ENCODE data around the gene TMEM38B.

Gene TMEM38B

GRCh38 chr9:105667867-105668266 is 26.5 kb upstream of the TMEM38B start:
- H3K27me3 ChIP-seq (ENCODE audit: insufficient read depth, low read length) = peaks cover 11% of the 10 kb centered on the region; the same call in 1 of the 2 replicates
- H3K36me3 ChIP-seq (ENCODE audit: insufficient read depth, low read length) = no peaks in the 10 kb centered on the region
- H3K4me1 ChIP-seq (ENCODE audit: control insufficient read depth, insufficient read depth, low read length, unreplicated experiment) = no peaks in the 10 kb centered on the region
- no peaks in the 10 kb centered on the region for H3K79me2 ChIP-seq (ENCODE audit: control insufficient read depth, insufficient read depth, low read length, unreplicated experiment)
- no peak overlapping the region for H2AFZ ChIP-seq (ENCODE audit: low read length, unreplicated experiment)
- H3K4me3 ChIP-seq (ENCODE audit: low read depth, low read length) = no peak overlapping the region
- H3K27ac ChIP-seq (ENCODE audit: low read depth, low read length) = no peak overlapping the region

DNA sequence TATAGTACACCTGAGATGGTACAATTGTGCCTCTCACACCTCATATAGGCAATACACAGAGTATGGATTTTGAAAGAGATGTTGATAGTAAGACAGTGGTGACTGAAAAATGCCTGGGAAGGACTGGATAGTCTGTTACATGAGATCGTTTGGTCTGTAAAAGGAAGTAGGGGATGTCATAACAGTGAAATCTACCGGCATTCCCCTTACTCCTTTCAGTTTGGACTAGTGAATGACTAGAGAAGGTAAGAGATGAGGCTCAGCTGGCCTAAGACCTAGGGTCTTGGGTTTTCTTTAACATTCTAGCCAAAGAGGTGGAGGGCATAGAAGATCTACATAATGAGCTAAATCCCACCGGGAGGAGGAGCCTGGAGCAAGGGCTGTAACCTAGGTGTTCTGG is 24.0 kb upstream of the TMEM38B start:
- no peak overlapping the region for H3K27ac ChIP-seq (ENCODE audit: low read depth, low read length)
- peaks cover 11% of the 10 kb centered on the region; the same call in 1 of the 2 replicates for H3K27me3 ChIP-seq (ENCODE audit: insufficient read depth, low read length)
- no peaks in the 10 kb centered on the region for H3K4me1 ChIP-seq (ENCODE audit: control insufficient read depth, insufficient read depth, low read length, unreplicated experiment)
- H3K79me2 ChIP-seq (ENCODE audit: control insufficient read depth, insufficient read depth, low read length, unreplicated experiment) = no peaks in the 10 kb centered on the region
- H3K36me3 ChIP-seq (ENCODE audit: insufficient read depth, low read length) = no peaks in the 10 kb centered on the region
- H2AFZ ChIP-seq (ENCODE audit: low read length, unreplicated experiment) = no peak overlapping the region
- H3K4me3 ChIP-seq (ENCODE audit: low read depth, low read length) = no peak overlapping the region

DNA sequence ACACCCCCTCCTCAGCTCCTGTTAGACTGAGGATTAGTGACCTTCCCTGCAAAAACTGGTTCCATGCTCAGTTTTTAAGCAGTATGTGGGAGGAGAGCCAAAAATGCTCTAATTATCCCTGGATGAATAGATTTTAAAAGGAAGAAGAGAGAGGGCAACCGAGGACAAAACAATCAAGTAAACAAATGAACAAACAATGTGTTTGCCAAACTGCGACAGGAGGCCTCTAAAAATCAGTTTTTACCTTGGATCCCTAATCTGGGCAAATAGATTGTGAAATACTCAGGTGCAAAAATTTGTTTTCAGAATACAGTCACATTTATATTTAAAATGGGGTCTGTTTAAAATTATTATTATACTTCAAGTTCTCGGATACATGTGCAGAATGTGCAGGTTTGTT is 23.6 kb upstream of the TMEM38B start:
- Histone ChIP-seq H3K4me1 (ENCODE audit: control insufficient read depth, insufficient read depth, low read length, unreplicated experiment) (no peaks in the 10 kb centered on the region), H3K79me2 (ENCODE audit: control insufficient read depth, insufficient read depth, low read length, unreplicated experiment) (no peaks in the 10 kb centered on the region), H2AFZ (ENCODE audit: low read length, unreplicated experiment) (no peak overlapping the region), H3K27me3 (ENCODE audit: insufficient read depth, low read length) (peaks cover 11% of the 10 kb centered on the region; the same call in 1 of the 2 replicates), H3K36me3 (ENCODE audit: insufficient read depth, low read length) (no peaks in the 10 kb centered on the region), H3K4me3 (ENCODE audit: low read depth, low read length) (no peak overlapping the region), H3K27ac (ENCODE audit: low read depth, low read length) (no peak overlapping the region)

- H3K4me3 ChIP-seq (ENCODE audit: low read depth, low read length) = no peak overlapping the region
- H3K27me3 ChIP-seq (ENCODE audit: insufficient read depth, low read length) = peaks cover 9% of the 10 kb centered on the region
- H3K4me1 ChIP-seq (ENCODE audit: control insufficient read depth, insufficient read depth, low read length, unreplicated experiment) = no peaks in the 10 kb centered on the region
- no peak overlapping the region for H2AFZ ChIP-seq (ENCODE audit: low read length, unreplicated experiment)
- H3K79me2 ChIP-seq (ENCODE audit: control insufficient read depth, insufficient read depth, low read length, unreplicated experiment) = no peaks in the 10 kb centered on the region
- H3K27ac ChIP-seq (ENCODE audit: low read depth, low read length) = no peak overlapping the region
- no peaks in the 10 kb centered on the region for H3K36me3 ChIP-seq (ENCODE audit: insufficient read depth, low read length)
Measured at GRCh38 chr9:105672711-105673234, 21.6 kb upstream of the TMEM38B start.

DNA sequence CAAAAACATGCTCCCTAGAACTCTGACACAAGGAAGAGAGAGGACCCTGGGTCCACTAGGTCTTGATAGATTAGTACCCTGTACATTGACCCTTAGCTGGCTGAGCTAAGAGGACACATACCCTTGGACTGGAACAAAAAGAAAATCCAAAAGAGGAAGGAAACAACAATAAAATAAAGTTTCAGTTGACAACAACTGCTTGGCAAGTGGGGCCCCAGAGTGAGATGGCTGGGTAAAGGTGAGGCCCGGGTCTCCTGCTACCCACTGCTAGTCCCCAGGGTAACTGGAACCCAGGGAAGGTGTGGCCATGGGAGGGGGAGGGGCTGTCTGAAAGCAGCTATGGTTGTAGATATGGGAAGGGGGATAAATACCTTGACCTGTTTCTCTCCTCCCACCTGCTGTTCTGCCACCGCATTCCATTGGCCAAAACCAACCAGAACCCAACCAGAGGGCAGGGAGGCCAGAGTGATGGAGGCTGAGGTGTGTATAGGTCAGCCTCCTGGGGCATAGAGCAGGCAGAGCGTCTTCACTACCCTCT is 20.4 kb upstream of the TMEM38B start:
- Histone ChIP-seq H3K79me2 (ENCODE audit: control insufficient read depth, insufficient read depth, low read length, unreplicated experiment) (no peaks in the 10 kb centered on the region), H3K27ac (ENCODE audit: low read depth, low read length) (no peak overlapping the region), H3K36me3 (ENCODE audit: insufficient read depth, low read length) (no peaks in the 10 kb centered on the region), H2AFZ (ENCODE audit: low read length, unreplicated experiment) (no peak overlapping the region), H3K4me3 (ENCODE audit: low read depth, low read length) (no peak overlapping the region), H3K4me1 (ENCODE audit: control insufficient read depth, insufficient read depth, low read length, unreplicated experiment) (no peaks in the 10 kb centered on the region), H3K27me3 (ENCODE audit: insufficient read depth, low read length) (peaks cover 4% of the 10 kb centered on the region; the same call in 1 of the 2 replicates)

GRCh38 chr9:105676351-105676923 is 17.9 kb upstream of the TMEM38B start:
- Histone ChIP-seq H2AFZ (ENCODE audit: low read length, unreplicated experiment) (no peak overlapping the region), H3K27ac (ENCODE audit: low read depth, low read length) (no peak overlapping the region), H3K79me2 (ENCODE audit: control insufficient read depth, insufficient read depth, low read length, unreplicated experiment) (no peaks in the 10 kb centered on the region), H3K4me1 (ENCODE audit: control insufficient read depth, insufficient read depth, low read length, unreplicated experiment) (no peaks in the 10 kb centered on the region), H3K4me3 (ENCODE audit: low read depth, low read length) (no peak overlapping the region), H3K36me3 (ENCODE audit: insufficient read depth, low read length) (no peaks in the 10 kb centered on the region), H3K27me3 (ENCODE audit: insufficient read depth, low read length) (peaks cover 4% of the 10 kb centered on the region; the same call in 1 of the 2 replicates)

- Histone ChIP-seq H3K4me1 (ENCODE audit: control insufficient read depth, insufficient read depth, low read length, unreplicated experiment) (no peaks in the 10 kb centered on the region), H2AFZ (ENCODE audit: low read length, unreplicated experiment) (no peak overlapping the region), H3K4me3 (ENCODE audit: low read depth, low read length) (no peak overlapping the region)
Measured at GRCh38 chr9:105678163-105678562, 16.2 kb upstream of the TMEM38B start.

DNA sequence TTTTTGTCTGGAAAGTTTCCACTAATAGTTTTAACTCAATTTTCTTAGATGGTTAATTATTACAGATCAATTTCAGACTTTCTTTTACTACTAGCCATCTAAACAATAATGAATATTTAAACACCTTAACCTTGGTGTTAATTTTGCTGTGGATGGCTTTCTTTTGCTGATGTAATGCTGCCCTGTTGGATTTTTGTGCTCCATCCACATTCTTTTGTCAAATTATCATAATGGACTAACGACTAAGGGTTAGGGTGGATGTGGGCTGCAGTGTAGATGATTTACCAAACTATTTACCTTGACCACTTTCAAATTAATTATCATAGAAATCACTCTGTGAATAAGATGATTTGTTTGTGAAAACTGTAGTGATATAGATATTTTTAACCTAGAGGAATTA is 15.6 kb upstream of the TMEM38B start:
- Histone ChIP-seq H3K4me3 (ENCODE audit: low read depth, low read length) (no peak overlapping the region), H3K4me1 (ENCODE audit: control insufficient read depth, insufficient read depth, low read length, unreplicated experiment) (no peaks in the 10 kb centered on the region), H3K27me3 (ENCODE audit: insufficient read depth, low read length) (peaks cover 4% of the 10 kb centered on the region; the same call in 1 of the 2 replicates), H3K27ac (ENCODE audit: low read depth, low read length) (no peak overlapping the region), H2AFZ (ENCODE audit: low read length, unreplicated experiment) (no peak overlapping the region), H3K36me3 (ENCODE audit: insufficient read depth, low read length) (no peaks in the 10 kb centered on the region), H3K79me2 (ENCODE audit: control insufficient read depth, insufficient read depth, low read length, unreplicated experiment) (no peaks in the 10 kb centered on the region)

More at GRCh38 chr9:105678163-105678562, 16.2 kb upstream of the TMEM38B start:
- no peak overlapping the region for H3K27ac ChIP-seq (ENCODE audit: low read depth, low read length)
- peaks cover 4% of the 10 kb centered on the region; the same call in 1 of the 2 replicates for H3K27me3 ChIP-seq (ENCODE audit: insufficient read depth, low read length)
- H3K36me3 ChIP-seq (ENCODE audit: insufficient read depth, low read length) = no peaks in the 10 kb centered on the region
- H3K79me2 ChIP-seq (ENCODE audit: control insufficient read depth, insufficient read depth, low read length, unreplicated experiment) = no peaks in the 10 kb centered on the region

GRCh38 chr9:105679257-105680022 is 14.9 kb upstream of the TMEM38B start:
- Histone ChIP-seq H3K4me1 (ENCODE audit: control insufficient read depth, insufficient read depth, low read length, unreplicated experiment) (no peaks in the 10 kb centered on the region), H3K36me3 (ENCODE audit: insufficient read depth, low read length) (no peaks in the 10 kb centered on the region), H3K27me3 (ENCODE audit: insufficient read depth, low read length) (peaks cover 4% of the 10 kb centered on the region; the same call in 1 of the 2 replicates), H3K4me3 (ENCODE audit: low read depth, low read length) (no peak overlapping the region), H3K27ac (ENCODE audit: low read depth, low read length) (no peak overlapping the region), H3K79me2 (ENCODE audit: control insufficient read depth, insufficient read depth, low read length, unreplicated experiment) (no peaks in the 10 kb centered on the region), H2AFZ (ENCODE audit: low read length, unreplicated experiment) (no peak overlapping the region)

DNA sequence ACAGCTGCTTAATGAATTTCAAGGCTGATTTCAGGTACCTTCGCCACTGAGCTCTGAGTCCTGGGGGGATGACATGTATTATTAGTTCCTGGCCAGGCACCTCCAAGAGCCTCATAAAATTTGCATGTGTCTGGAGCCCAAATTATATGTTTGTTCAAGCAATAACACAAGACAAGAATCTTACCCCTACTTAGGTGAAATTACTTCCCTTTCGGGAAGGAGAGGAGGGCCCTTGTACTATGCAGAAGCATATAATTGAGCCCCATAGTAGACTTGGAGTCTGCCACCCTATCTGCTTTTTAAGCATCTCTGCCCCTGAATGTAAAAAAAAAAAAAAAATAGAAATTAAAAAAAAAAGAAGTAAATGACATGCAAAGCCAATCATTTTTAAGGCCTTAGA is 13.0 kb upstream of the TMEM38B start:
- H3K27ac ChIP-seq (ENCODE audit: low read depth, low read length) = no peak overlapping the region
- no peaks in the 10 kb centered on the region for H3K79me2 ChIP-seq (ENCODE audit: control insufficient read depth, insufficient read depth, low read length, unreplicated experiment)
- H3K4me1 ChIP-seq (ENCODE audit: control insufficient read depth, insufficient read depth, low read length, unreplicated experiment) = no peaks in the 10 kb centered on the region
- H2AFZ ChIP-seq (ENCODE audit: low read length, unreplicated experiment) = no peak overlapping the region
- H3K36me3 ChIP-seq (ENCODE audit: insufficient read depth, low read length) = no peaks in the 10 kb centered on the region
- peaks cover 4% of the 10 kb centered on the region; the same call in 1 of the 2 replicates for H3K27me3 ChIP-seq (ENCODE audit: insufficient read depth, low read length)
- no peak overlapping the region for H3K4me3 ChIP-seq (ENCODE audit: low read depth, low read length)

All from ACC112 (cell line).